Amniotic stem cell (primary cell): Measurements from ENCODE around the gene UBAP2.

Experiments used
- DNase-seq: peaks from one replicate; lab custom pipeline; 2025; lab: John Stamatoyannopoulos, UW

Gene UBAP2

DNA sequence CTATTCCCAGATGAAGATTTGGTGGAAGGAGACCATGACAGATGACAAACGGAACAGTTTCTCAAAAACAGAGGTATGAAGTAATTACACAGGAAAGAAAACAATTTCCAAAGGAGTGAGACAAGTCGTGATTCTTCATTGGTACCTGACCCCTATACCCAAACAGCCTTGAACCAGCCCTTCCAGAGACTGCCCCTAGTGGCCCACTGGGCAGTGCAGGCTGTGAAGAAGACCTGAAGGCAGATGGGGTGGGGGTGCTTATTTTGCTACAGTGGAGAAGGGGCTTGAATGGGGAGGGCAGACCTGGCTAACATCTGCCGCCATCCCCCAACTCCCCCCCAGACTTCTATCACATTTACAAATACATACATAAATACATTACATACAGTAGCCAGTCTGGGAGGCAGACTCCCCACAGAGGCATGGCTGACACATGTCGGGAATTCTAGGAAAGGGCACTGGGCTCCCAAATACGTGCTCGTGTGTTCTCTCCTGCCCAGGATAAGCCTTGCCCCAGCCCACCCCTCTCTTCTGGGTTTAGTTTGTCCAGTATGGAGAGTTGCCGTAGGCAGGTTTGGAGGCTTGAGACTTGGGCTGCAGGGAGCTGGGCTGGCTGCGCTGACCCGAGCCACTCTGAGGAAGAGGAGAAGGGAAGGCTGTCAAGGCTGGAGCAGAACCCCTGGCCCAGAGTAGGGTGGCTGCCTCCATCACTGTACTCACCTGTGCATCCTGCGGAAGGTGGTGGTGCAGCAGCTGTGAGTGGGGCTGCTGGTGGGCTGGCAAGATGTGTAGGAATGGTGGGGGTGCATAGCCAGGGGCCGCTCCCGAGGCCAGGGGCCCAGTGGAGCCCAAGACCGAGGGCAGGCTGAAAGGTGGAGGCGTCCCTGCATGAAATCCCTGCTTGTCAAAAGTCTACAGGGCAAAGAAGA is 126.5 kb downstream of the UBAP2 start:
- DNase-seq: no peak

- no peak for DNase-seq
Measured at GRCh38 chr9:33919276-33919897, 129.3 kb downstream of the UBAP2 start.

DNA sequence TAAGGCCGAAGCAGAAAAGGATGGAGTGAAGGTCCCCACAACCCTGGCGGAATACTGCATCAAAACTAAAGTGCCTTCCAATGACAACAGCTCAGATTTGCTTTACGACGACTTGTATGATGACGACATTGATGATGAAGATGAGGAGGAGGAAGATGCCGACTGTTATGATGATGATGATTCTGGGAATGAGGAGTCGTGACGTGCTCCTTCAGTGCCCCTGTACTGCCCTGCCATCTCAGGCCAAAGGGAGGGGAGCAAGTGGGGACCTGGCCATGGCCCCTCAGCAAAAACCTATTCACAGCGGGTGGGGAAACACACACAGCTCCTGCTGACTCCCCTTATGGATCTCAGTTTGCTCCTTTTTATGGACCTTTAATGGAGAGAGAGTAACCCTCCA is 131.7 kb downstream of the UBAP2 start:
- DNase-seq: no peak

DNA sequence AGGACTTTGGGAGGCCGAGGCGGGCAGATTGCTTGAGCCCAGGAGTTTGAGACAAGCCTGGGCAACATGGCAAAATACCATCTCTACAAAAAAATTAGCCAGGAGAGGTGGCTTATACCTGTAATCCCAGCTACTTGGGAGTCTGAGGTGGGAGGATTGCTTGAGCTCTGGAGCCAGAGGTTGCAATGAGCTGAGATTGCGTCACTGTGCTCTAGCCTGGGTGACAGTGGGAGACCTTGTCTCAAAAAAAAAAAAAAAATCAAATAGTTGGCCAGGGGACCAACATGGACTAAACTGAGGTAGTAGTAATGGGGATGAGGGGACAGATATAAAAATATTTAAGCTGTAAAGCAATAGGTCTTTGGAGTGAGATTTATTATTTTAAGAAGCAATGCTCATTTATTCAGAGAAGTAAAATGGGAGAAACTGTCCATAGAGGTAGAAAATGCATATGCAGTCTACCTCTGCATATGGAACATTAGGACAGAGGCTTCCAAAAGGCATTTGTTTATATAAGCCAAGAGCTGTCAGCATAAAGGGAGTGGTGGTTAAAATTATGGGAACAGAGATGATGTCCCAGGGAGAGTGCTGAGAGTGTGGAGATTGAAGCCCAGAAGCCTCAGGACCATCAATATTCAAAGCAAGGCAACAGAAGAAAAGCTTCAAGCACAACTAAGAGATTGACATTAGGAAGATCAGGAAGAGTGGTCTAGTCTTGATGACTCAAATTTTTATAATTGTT is 133.6 kb downstream of the UBAP2 start:
- DNase-seq: no peak

GRCh38 chr9:33913541-33913940 is 135.1 kb downstream of the UBAP2 start:
- DNase-seq: no peak

DNA sequence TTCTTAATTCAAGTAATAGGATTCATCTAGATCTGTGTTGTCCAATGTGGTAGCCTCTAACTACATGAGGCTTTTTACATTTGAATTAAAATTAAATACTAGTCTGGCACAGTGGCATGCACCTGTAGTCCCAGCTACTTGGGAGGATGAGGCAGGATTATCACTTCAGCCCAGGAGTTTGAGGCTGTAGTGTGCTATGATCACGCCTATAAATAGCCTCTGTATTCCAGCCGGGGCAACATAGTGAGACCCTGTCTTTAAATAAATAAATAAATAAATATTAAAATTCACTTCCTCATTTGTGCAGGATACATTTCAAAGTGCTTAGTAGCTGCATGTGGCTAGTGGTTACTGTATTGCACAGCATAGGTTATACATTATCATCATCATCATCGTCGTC is 139.9 kb downstream of the UBAP2 start:
- no peak for DNase-seq

DNA sequence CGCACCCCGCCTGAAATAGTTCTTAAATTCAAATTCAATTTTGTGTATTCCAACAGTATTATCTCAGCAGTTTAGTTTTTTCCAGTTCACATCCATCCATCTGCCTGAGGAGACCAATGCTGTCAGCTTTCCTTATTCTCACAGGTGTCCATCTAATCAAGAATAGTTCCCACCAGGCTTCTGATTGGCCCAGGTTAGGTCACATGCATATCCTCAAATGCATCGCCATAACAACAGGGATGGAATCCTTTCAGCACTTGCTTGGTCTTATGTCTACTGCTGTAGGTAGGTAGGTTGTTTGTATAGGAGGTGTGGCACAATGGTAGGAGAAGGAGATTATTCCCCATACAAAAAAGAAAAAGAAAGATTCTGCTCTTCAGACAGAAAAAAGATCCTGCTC is 140.6 kb downstream of the UBAP2 start:
- DNase-seq: no peak

GRCh38 chr9:33907347-33907746 is 141.3 kb downstream of the UBAP2 start:
- no peak for DNase-seq

- DNase-seq: no peak
Measured at GRCh38 chr9:33906769-33907168, 141.9 kb downstream of the UBAP2 start.

DNA sequence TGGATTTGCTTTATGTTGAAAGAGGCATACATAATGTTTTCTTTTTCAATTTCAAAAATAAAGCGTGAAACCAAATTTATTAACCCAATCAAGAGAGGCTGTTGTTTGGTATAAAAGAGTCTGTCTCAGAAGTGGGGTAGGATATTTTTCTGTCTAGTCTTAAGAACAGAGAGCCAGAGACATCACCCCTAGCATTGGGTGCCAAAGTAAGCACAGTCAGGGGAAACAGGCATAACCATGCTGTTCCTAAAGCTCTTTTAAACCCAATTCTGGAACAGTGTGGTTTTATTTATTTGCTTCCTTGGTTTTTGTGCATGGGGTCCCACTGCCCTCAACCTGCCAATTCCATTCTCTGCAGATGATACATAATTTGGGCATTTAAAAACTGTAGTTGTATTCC is 143.6 kb downstream of the UBAP2 start:
- no peak for DNase-seq

GRCh38 chr9:33903157-33903780 is 145.4 kb downstream of the UBAP2 start:
- no peak for DNase-seq

- DNase-seq: no peak
Measured at GRCh38 chr9:33894316-33894715, 154.4 kb downstream of the UBAP2 start.

- no peak for DNase-seq
Measured at GRCh38 chr9:33893861-33894260, 154.8 kb downstream of the UBAP2 start.

- DNase-seq: no peak
Measured at GRCh38 chr9:33885948-33886347, 162.7 kb downstream of the UBAP2 start.

- DNase-seq: no peak
Measured at GRCh38 chr9:33884856-33885701, 163.6 kb downstream of the UBAP2 start.

- no peak for DNase-seq
Measured at GRCh38 chr9:33881635-33882034, 167.1 kb downstream of the UBAP2 start.

DNA sequence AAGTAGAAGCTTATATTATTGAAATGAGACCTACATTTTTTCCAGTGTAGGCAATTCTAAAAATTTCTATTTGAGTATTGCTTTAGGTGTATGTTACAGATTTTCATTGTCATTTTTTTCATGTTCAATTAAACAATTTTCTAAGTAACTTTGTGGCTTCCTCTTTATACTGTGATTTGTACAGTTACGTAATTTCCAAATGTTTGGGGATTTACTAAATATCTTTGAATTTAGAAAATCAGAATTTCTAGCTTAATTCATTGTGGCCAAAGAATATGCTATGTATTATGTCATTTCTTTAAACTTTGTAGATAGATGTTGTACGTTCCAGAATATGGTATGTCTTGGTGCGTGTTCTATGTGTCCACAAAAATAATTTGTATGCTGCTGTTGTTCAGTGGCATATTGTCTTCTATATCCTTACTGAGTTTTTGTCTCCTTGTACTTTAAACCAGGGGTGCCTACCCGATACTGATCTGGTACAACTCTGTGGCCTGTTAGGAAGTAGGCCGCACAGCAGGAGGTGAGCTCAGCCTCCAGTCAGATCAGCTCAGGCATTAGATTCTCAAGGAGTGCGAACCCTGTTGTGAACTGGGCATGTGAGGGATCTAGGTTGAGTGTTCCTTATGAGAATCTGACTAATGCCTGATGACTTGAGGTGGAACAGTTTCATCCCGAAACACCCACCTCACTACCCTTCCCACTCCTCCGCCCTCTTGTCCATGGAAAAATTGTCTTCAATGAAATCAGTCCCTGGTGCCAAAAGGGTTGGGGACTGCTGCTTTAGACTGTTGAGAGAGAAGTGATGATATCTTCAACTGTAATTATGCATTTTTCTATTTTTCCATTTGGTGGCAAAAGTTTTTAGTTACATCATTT is 168.2 kb downstream of the UBAP2 start:
- no peak for DNase-seq

DNA sequence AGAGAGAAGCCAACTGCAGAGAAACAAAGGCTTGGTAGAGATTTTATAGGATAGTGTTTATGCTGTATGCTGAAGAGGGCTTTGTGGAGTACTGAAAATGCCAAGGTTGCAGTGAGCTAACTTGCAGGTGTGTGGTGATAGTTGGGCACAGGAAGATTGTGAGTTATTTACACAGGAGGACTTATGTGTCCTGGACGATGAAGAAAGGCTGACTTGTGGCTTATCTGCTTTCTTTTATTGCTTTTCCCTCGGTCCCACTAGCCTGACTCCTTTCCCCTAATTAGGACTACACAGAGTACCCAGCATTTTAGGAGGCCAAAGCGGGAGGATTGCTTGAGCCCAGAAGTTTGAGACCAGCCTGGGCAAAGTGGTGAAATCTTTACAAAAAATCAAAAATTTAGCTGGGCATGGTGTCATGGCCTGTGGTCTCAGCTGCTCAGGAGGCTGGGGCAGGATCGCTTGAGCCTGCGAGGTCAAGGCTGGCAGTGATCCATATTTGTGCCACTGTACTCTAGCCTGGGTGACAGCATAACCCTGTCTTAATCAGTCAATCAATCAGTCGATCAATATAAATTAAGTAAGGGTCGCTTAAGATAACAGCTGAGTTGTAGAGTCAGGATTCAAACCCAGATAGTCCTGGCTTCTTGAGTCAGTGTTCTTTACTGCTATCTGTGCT is 169.9 kb downstream of the UBAP2 start:
- DNase-seq: no peak

- DNase-seq: no peak
Measured at GRCh38 chr9:33877727-33878489, 170.8 kb downstream of the UBAP2 start.
